PC-9 (cell line): ENCODE data around the gene LIX1.

Source experiments
- EZH2 ChIP-seq: fragments of 200-600 bp; sonication (generic); IDR thresholded peaks from 2 replicates; pipeline ENCODE4 v1.8.0; 2017; ENCODE audit warnings: antibody characterized with exemption, low read depth
- TF ChIP-seq, protein P1 (sequence below): fragments of 200-600 bp; sonication (generic); conservative IDR thresholded peaks from 2 replicates; pipeline ENCODE4 v1.6.1; 2017; ENCODE audit warnings: mixed run types, antibody characterized with exemption, mild to moderate bottlenecking, moderate library complexity

DNA sequence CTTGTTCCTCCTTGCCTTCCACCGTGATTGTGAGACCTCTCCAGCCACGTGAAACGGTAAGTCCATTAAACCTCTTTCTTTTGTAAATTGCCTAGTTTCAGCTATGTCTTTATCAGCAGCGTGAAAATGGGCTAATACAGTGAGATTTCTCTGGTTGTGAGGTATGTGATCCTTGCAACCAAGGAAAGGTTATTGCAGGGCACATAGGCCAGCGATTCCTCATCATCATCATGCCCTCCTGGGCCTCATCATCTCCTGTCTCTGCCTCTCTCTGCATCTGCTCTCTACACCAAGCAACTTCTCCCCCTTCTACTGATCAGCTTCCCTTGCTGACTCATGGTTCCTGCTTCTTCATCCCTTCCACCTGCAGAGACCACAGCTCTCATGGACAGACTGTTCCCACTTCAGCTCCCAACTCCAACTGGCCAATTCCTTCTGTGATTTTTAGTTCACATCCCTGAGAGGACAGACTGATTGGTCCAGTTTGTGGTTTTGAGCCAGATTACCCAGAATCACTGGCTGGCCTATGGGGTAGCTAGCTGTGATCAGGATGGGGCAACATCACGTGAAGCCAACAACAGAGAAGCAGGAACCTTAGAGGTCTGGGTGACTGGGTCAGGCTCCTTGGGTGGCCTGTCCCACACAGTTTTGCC lies 53.1 kb downstream of the LIX1 start:
- TF ChIP-seq, protein P1, sequence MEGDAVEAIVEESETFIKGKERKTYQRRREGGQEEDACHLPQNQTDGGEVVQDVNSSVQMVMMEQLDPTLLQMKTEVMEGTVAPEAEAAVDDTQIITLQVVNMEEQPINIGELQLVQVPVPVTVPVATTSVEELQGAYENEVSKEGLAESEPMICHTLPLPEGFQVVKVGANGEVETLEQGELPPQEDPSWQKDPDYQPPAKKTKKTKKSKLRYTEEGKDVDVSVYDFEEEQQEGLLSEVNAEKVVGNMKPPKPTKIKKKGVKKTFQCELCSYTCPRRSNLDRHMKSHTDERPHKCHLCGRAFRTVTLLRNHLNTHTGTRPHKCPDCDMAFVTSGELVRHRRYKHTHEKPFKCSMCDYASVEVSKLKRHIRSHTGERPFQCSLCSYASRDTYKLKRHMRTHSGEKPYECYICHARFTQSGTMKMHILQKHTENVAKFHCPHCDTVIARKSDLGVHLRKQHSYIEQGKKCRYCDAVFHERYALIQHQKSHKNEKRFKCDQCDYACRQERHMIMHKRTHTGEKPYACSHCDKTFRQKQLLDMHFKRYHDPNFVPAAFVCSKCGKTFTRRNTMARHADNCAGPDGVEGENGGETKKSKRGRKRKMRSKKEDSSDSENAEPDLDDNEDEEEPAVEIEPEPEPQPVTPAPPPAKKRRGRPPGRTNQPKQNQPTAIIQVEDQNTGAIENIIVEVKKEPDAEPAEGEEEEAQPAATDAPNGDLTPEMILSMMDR, result no peak
- TF ChIP-seq EZH2, result no peak
